HepG2 (cell line): ENCODE data around the gene ESRP2. TPM values are rescaled to one million over a fixed set of nuclear protein-coding genes. Genes with fewer than 3 reads are reported as not detected.
A peak's percentile ranks its signal among the peaks of the same experiment; 100 is the strongest.

Experiments used
- ARID2 ChIP-seq: sonication (generic); formaldehyde crosslinking; IDR thresholded peaks from 2 replicates; pipeline ENCODE4 v1.8.1; 2022; ENCODE audit warnings: mild to moderate bottlenecking, missing genetic modification reagents, borderline replicate concordance
- FOXK2 ChIP-seq: fragments of 450-650 bp; IDR thresholded peaks from 2 replicates; pipeline ENCODE4 v1.6.1; 2016
- GABPA ChIP-seq, 2 experiments: IDR thresholded peaks; 2 replicates each; pipeline ENCODE4 v1.6.1; 2011 to 2016; ENCODE audit warnings: low read depth in 2 of 2, low read length in 1 of 2, missing biosample characterization in 1 of 2, missing genetic modification characterization in 1 of 2
- HIVEP1 ChIP-seq: sonication (generic); formaldehyde crosslinking; IDR thresholded peaks from 2 replicates; pipeline ENCODE4 v1.4.0; 2020; ENCODE audit warnings: mild to moderate bottlenecking, missing genetic modification reagents
- HOXA7 ChIP-seq: sonication (generic); formaldehyde crosslinking; IDR thresholded peaks from 2 replicates; pipeline ENCODE4 v1.8.1; 2022; ENCODE audit warnings: mild to moderate bottlenecking, missing genetic modification reagents, moderate library complexity
- KDM5A ChIP-seq: fragments of 200-600 bp; sonication (generic); IDR thresholded peaks from 2 replicates; pipeline ENCODE4 v1.7.0; 2018; ENCODE audit warnings: antibody characterized with exemption, mild to moderate bottlenecking, low read length, borderline replicate concordance
- PCBP2 ChIP-seq: fragments of 200-400 bp; formaldehyde crosslinking; optimal IDR thresholded peaks from 2 replicates; pipeline ENCODE3; 2018; ENCODE audit warnings: low read length, low read depth; ENCODE audit not compliant: poor library complexity, severe bottlenecking
- TAF1 ChIP-seq: sonication (generic); formaldehyde crosslinking; IDR thresholded peaks from 2 replicates; pipeline ENCODE4 v1.4.0; 2020; ENCODE audit warnings: missing genetic modification reagents
- ZBTB39 ChIP-seq: sonication (generic); formaldehyde crosslinking; IDR thresholded peaks from 2 replicates; pipeline ENCODE4 v1.5.0; 2020; ENCODE audit warnings: missing genetic modification reagents
- ZNF333 ChIP-seq: sonication (generic); formaldehyde crosslinking; IDR thresholded peaks from 2 replicates; pipeline ENCODE4 v1.4.0; 2020; ENCODE audit warnings: mild to moderate bottlenecking, missing genetic modification reagents, borderline replicate concordance
- ZNF343 ChIP-seq: sonication (generic); formaldehyde crosslinking; IDR thresholded peaks from 2 replicates; pipeline ENCODE4 v1.4.0; 2020; ENCODE audit warnings: mild to moderate bottlenecking, missing genetic modification reagents
- ZNF432 ChIP-seq: sonication (generic); formaldehyde crosslinking; IDR thresholded peaks from 2 replicates; pipeline ENCODE4 v1.5.0; 2020; ENCODE audit warnings: missing genetic modification reagents, mild to moderate bottlenecking, borderline replicate concordance
- ZNF460 ChIP-seq: sonication (generic); formaldehyde crosslinking; IDR thresholded peaks from 2 replicates; pipeline ENCODE4 v1.5.1; 2020; ENCODE audit warnings: missing genetic modification reagents, mild to moderate bottlenecking, borderline replicate concordance
- ZNF563 ChIP-seq: sonication (generic); formaldehyde crosslinking; IDR thresholded peaks from 2 replicates; pipeline ENCODE4 v1.8.0; 2022; ENCODE audit warnings: mild to moderate bottlenecking, moderate library complexity, missing genetic modification reagents
- ZNF567 ChIP-seq: sonication (generic); formaldehyde crosslinking; IDR thresholded peaks from 2 replicates; pipeline ENCODE4 v1.8.1; 2023; ENCODE audit warnings: mild to moderate bottlenecking, missing genetic modification reagents, borderline replicate concordance
- ZNF678 ChIP-seq: sonication (generic); formaldehyde crosslinking; IDR thresholded peaks from 2 replicates; pipeline ENCODE4 v1.4.0; 2020; ENCODE audit warnings: mild to moderate bottlenecking, missing genetic modification reagents
- ZNF724P ChIP-seq: sonication (generic); formaldehyde crosslinking; IDR thresholded peaks from 2 replicates; pipeline ENCODE4 v1.8.0; 2022; ENCODE audit warnings: missing genetic modification reagents, borderline replicate concordance
- polyA plus RNA-seq, 8 experiments: library from polyadenylated mRNA; depleted of rRNA in 3 of 8; stranded (reverse) in 7 of 8; unstranded in 1 of 8; fragments of >200 nt; fragmentation: Illumina TruSeq in 4 of 8; extraction: Trizol in 4 of 8; gene quantifications; 2 replicates each; pipeline versions ENCODE4 v1.2.1 to v1.2.3, GENCODE V29; 2011 to 2016; ENCODE audit warnings: low read depth in 4 of 8, missing spikeins in 1 of 8, mixed read lengths in 1 of 8; ENCODE audit not compliant: insufficient read depth in 1 of 8
- total RNA-seq, 5 experiments: library from RNA; depleted of rRNA; stranded (reverse); fragments of >200 nt; fragmentation: Illumina TruSeq; extraction: Trizol; gene quantifications; 2 replicates each; pipeline ENCODE4 v1.2.3, GENCODE V29; 2016; ENCODE audit warnings: low read depth in 1 of 5
- TF ChIP-seq, protein P1 (sequence below): sonication (generic); formaldehyde crosslinking; IDR thresholded peaks from 2 replicates; pipeline ENCODE4 v1.5.0; 2020; ENCODE audit warnings: missing genetic modification reagents
- TF ChIP-seq, protein P2 (sequence below): sonication (generic); formaldehyde crosslinking; IDR thresholded peaks from 2 replicates; pipeline ENCODE4 v1.8.0; 2022; ENCODE audit warnings: low read depth, missing genetic modification reagents

Gene ESRP2
- total and polyA plus RNA-seq, 2 of the 13 experiments (the other 11 are each of a cell fraction or from before 2014, with no cell fraction given) = 21.1 to 32.4 TPM

DNA sequence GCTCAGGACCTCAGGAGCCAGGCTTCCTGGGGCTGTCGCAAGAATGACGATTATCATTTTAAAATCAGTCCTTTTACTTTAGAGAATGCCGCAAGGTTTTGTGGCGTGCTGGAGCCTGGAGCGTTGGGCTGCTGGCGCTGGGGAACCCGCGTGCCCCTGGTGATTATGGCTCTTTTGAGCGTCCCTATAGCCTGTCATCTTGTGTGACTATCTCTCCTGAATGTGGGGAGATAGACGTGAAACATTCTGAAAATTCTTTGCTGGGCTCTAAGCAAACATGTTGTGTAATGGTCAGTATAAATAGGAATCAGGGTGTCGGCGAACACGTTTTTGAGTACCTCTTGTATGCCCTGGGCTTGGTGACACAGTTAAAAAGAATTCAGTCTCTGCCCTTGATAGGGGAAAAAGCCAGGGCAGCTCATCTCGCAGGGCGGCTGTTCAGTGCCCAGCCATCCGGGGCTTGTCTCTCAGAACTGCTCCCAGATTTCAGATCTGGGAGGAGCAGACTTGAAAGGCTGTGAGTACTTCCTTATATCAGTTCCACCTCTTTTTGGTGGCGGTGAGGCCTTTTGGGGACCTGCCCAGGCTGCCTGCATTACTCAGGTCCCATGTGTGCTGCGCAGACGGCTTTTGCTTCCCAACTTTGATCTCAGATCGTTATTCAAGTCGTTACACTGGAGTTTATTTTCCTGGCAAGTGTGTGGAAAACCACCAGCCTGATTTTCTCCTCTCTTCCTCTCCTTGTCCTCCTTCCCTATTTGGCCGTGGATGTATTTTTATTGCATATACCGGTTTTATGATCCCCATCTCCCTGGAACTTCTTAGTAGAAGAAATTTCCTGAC, 29.4 kb upstream of the ESRP2 start (continued):
- TF ChIP-seq ZNF678 (CRISPR knock-in tag) = no peak
- 0 out of 2 replicates have a peak, but pooled peaks have one; percentile 48 for TF ChIP-seq ZNF724P (CRISPR knock-in tag)
- no peak; the same call in 1 of the 2 replicates for TF ChIP-seq ZNF333
- no peak for TF ChIP-seq PCBP2
- peak; percentile 85 for TF ChIP-seq ZBTB39 (CRISPR knock-in tag)
- TF ChIP-seq, protein P1, sequence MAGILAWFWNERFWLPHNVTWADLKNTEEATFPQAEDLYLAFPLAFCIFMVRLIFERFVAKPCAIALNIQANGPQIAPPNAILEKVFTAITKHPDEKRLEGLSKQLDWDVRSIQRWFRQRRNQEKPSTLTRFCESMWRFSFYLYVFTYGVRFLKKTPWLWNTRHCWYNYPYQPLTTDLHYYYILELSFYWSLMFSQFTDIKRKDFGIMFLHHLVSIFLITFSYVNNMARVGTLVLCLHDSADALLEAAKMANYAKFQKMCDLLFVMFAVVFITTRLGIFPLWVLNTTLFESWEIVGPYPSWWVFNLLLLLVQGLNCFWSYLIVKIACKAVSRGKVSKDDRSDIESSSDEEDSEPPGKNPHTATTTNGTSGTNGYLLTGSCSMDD (CRISPR knock-in tag) = no peak
- no peak for TF ChIP-seq ZNF432 (CRISPR knock-in tag)
- no peak for TF ChIP-seq HOXA7
- no peak for TF ChIP-seq GABPA (IDR thresholded peaks at IDR 0.05; ENCODE audit: low read depth, low read length)
- TF ChIP-seq GABPA (CRISPR knock-in tag; IDR thresholded peaks at IDR 0.05; ENCODE audit: low read depth) = no peak; the same call in 1 of the 2 replicates
- TF ChIP-seq HIVEP1 (CRISPR knock-in tag) = no peak
- no peak for TF ChIP-seq ZNF563
- no peak for TF ChIP-seq ZNF567 (CRISPR knock-in tag)
- TF ChIP-seq TAF1 (CRISPR knock-in tag) = peak; percentile 42; the same call in 1 of the 2 replicates
- TF ChIP-seq, protein P2, sequence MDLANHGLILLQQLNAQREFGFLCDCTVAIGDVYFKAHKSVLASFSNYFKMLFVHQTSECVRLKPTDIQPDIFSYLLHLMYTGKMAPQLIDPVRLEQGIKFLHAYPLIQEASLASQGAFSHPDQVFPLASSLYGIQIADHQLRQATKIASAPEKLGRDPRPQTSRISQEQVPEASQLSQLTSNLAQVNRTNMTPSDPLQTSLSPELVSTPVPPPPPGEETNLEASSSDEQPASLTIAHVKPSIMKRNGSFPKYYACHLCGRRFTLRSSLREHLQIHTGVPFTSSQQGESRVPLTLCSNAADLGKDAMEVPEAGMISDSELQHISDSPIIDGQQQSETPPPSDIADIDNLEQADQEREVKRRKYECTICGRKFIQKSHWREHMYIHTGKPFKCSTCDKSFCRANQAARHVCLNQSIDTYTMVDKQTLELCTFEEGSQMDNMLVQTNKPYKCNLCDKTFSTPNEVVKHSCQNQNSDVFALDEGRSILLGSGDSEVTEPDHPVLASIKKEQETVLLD (CRISPR knock-in tag) = no peak
- TF ChIP-seq FOXK2 = peak; percentile 74; the same call in 1 of the 2 replicates
- no peak for TF ChIP-seq KDM5A
- no peak; the same call in 1 of the 2 replicates for TF ChIP-seq ZNF460 (CRISPR knock-in tag)
- no peak for TF ChIP-seq ZNF343
- no peak for TF ChIP-seq ARID2
